CD8-positive, alpha-beta memory T cell (primary cell): ENCODE measurements around the gene PVR. TPM values are rescaled to one million over a fixed set of nuclear protein-coding genes. Genes with fewer than 3 reads are reported as not detected.
"Not testable (repeated sequence)": the region's sequence is repeated elsewhere in the genome, so short reads cannot be mapped to it uniquely, and the experiment has no call there.

ENCODE experiments used
- CTCF ChIA-PET: fragments of 350-600 bp; sonication (Branson Sonifier 250); formaldehyde crosslinking; loops from one replicate; lab custom pipeline; 2021; ENCODE audit warnings: antibody characterized with exemption; lab: Charles Lee
- POLR2A ChIA-PET: fragments of 350-600 bp; sonication (Branson Sonifier 250); formaldehyde crosslinking; loops from one replicate; lab custom pipeline; 2021; ENCODE audit warnings: antibody characterized with exemption; lab: Charles Lee
- DNase-seq, 5 donors: peaks; one replicate each; pipeline versions ENCODE4 v3.0.0 to v3.0.0-alpha.2; 2020 to 2022; ENCODE audit warnings: mixed read lengths in 1 of 5
- H3K27ac ChIP-seq: one replicate; pipeline ENCODE4 v1.7.0; 2013; ENCODE audit warnings: low read depth, mild to moderate bottlenecking, low read length, moderate library complexity
- H3K27me3 ChIP-seq: 2 replicates; pipeline ENCODE4 v1.7.0; 2013; ENCODE audit warnings: low read length, mild to moderate bottlenecking; ENCODE audit not compliant: insufficient read depth, poor library complexity, severe bottlenecking
- H3K36me3 ChIP-seq: 2 replicates; pipeline ENCODE4 v1.7.0; 2013; ENCODE audit warnings: mild to moderate bottlenecking, low read length, moderate library complexity; ENCODE audit not compliant: insufficient read depth
- H3K4me1 ChIP-seq: 2 replicates; pipeline ENCODE4 v1.7.0; 2013; ENCODE audit warnings: mild to moderate bottlenecking, low read length, moderate library complexity; ENCODE audit not compliant: insufficient read depth
- H3K4me3 ChIP-seq: 2 replicates; pipeline ENCODE4 v1.7.0; 2013; ENCODE audit warnings: mild to moderate bottlenecking, low read length
- H3K9me3 ChIP-seq: 2 replicates; pipeline ENCODE4 v1.7.0; 2013; ENCODE audit warnings: mild to moderate bottlenecking, low read length
- H3K27ac Mint-ChIP-seq, 8 donors: one replicate each; pipeline ENCODE4 v1.8.0; 2020 to 2021; ENCODE audit warnings: mixed read lengths in 8 of 8, mild to moderate bottlenecking in 6 of 8, inconsistent platforms in 3 of 8, moderate library complexity in 3 of 8
- H3K27me3 Mint-ChIP-seq, 2 donors: one replicate each; pipeline ENCODE4 v1.8.0; 2020 to 2021; ENCODE audit warnings: mixed read lengths in 2 of 2, mild to moderate bottlenecking in 1 of 2, moderate library complexity in 1 of 2
- H3K36me3 Mint-ChIP-seq, 3 donors: one replicate each; pipeline ENCODE4 v1.8.0; 2020 to 2021; ENCODE audit warnings: mixed read lengths in 3 of 3, inconsistent platforms in 1 of 3, mild to moderate bottlenecking in 1 of 3
- H3K4me1 Mint-ChIP-seq, 3 donors: one replicate each; pipeline ENCODE4 v1.8.0; 2020 to 2021; ENCODE audit warnings: mixed read lengths in 3 of 3, inconsistent platforms in 1 of 3, mild to moderate bottlenecking in 1 of 3
- H3K4me3 Mint-ChIP-seq, 7 donors: one replicate each; pipeline ENCODE4 v1.8.0; 2020 to 2021; ENCODE audit warnings: mixed read lengths in 7 of 7, mild to moderate bottlenecking in 6 of 7, moderate library complexity in 4 of 7, inconsistent platforms in 2 of 7
- H3K9me3 Mint-ChIP-seq, 5 donors: one replicate each; pipeline ENCODE4 v1.8.0; 2020 to 2022; ENCODE audit warnings: mixed read lengths in 5 of 5, mild to moderate bottlenecking in 3 of 5, moderate library complexity in 2 of 5, inconsistent platforms in 1 of 5
- polyA plus RNA-seq: library from polyadenylated mRNA; unstranded; fragments of 300-500 nt; fragmentation: Illumina TruSeq; gene quantifications from one replicate; pipeline ENCODE4 v1.2.3, GENCODE V29; 2021
- total RNA-seq, 2 experiments: library from RNA; stranded (reverse); gene quantifications; one replicate each; pipeline ENCODE4 v1.2.3, GENCODE V29; 2021

The PVR gene
- total and polyA plus RNA-seq, 3 experiments from 2014 or later, result 0.56 to 5.3 (median 5.2) TPM

DNA sequence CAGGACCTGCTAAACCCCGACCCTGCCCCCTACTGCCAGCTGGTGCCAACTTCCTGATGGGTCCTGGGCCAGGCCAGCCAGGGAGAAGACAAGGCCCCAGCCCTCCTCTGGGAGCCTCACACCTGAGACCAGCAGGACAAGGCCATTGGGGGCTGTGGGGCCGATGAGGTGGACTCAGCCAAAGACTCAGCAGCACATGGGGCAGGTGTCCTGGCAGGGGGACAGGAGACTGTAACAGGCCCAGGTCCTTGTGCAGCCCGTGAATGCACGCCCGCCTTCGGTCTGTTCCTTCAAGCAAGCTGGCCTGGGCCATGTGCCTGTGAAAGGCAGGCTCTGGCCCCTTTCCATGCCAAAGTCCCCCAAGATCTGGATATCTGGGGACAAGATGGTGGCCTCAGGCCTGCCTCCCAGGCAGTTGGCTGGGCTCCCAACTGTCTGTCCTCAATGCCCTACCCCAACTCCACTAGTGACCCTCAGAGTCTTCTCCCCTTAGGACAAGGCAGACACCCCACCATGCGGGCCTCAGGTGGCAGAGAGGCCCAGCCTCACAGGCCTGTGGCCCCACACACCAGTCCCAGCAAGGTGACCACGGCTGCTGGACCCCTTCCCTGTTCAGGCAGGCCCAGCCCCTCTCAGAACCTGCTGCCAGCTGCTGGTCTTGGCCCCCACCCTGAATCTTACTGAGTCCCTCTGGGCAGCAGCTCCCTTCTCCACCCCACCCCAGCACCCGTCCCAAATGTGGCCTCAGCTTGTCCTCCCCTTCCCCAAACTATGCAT lies 39.9 kb downstream of the PVR start:
- peaks cover 3 to 5% (median 5%) of the 10 kb centered on the region in 3 donors for H3K4me1 Mint-ChIP-seq
- Histone ChIP-seq H3K27me3 (no peaks in the 10 kb centered on the region), H3K36me3 (no peaks in the 10 kb centered on the region), H3K27ac (no peak overlapping the region), H3K4me1 (no peaks in the 10 kb centered on the region), H3K4me3 (no peak overlapping the region), H3K9me3 (no peaks in the 10 kb centered on the region)
- no peak for DNase-seq
- H3K4me3 Mint-ChIP-seq, result no peak overlapping the region
- CTCF ChIA-PET, result no interaction called here
- no peak overlapping the region for H3K27ac Mint-ChIP-seq
- peaks cover 0 to 2% (median 0%) of the 10 kb centered on the region in 5 donors for H3K9me3 Mint-ChIP-seq
- POLR2A ChIA-PET, result no interaction called here
- H3K27me3 Mint-ChIP-seq, result peaks cover 5 to 36% of the 10 kb centered on the region in 2 donors
- no peaks in the 10 kb centered on the region for H3K36me3 Mint-ChIP-seq

DNA sequence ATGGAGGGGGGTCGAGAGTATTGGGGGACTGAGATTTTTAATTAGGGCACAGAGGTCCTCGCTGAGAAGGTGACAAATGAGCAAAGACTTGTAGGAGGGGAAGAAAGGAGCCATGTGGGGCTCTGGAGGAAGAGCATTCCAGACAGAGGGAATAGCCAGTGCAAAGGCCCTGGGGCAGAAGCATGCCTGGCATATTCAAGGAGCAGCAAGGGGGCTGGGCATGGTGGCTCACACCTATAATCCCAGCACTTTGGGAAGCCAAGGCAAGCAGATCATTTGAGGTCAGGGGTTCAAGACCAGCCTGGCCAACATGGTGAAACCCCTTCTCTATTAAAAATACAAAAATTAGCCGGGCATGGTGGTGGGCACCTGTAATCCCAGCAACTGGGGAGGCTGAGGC lies 40.7 kb downstream of the PVR start:
- DNase-seq, H3K36me3 Mint-ChIP-seq, H3K9me3 ChIP-seq, H3K4me3 ChIP-seq, H3K36me3 ChIP-seq, POLR2A ChIA-PET, H3K4me1 ChIP-seq, H3K4me3 Mint-ChIP-seq, H3K27ac Mint-ChIP-seq, H3K27ac ChIP-seq, H3K9me3 Mint-ChIP-seq, H3K4me1 Mint-ChIP-seq, H3K27me3 ChIP-seq, CTCF ChIA-PET: not testable (repeated sequence)
- peaks cover 5 to 36% of the 10 kb centered on the region in 2 donors for H3K27me3 Mint-ChIP-seq

DNA sequence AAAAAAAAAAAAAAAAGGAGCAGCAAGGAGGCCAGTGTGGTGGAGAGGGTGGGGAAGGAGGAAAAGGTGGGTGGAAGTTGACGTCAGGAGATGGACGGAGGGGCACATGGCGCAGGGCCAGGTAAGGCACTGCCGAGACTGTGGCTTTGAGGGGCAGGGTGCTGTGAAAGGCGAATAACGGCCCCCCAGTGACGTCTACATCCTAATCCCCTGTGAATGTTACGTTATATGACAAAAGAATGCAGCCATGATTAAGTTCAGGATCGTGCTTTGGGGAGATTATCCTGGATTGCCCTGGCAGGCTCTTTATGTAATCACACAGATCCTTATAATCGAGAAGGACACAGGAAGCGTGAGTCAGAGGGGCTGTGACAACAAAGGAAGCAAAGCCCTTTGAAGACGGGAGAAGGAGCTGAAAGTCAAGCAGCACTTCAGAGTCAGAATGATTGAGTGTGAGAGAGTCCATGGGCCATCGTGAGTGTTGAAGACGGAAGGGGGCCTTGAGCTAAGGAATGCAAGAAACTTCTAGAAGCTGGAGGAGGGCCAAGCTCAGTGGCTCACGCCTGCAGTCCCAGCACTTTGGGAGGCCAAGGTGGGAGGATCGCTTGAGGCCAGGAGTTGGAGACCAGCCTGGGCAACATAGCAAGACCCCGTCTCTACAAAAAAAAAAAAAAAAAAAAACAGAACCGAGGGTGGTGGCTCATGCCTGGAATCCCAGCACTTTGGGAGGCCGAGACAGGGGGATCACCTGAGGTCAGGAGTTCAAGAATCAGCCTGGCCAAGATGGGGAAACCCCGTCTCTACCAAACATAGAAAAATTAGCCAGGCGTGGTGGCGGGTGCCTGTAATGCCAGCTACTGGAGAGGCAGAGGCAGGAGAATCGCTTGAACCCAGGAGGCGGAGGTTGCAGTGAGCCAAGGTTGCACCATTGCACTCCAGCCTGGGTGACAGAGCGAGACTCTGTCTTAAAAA lies 41.5 kb downstream of the PVR start:
- CTCF ChIA-PET, result no interaction called here
- no peak for DNase-seq
- H3K27me3 Mint-ChIP-seq, result peaks cover 5 to 32% of the 10 kb centered on the region in 2 donors
- Histone ChIP-seq H3K9me3 (no peaks in the 10 kb centered on the region), H3K27ac (no peak overlapping the region), H3K4me1 (peaks cover 5% of the 10 kb centered on the region), H3K27me3 (no peaks in the 10 kb centered on the region), H3K4me3 (no peak overlapping the region), H3K36me3 (no peaks in the 10 kb centered on the region)
- POLR2A ChIA-PET, result no interaction called here
- H3K27ac Mint-ChIP-seq, result peak overlapping the region in 3 of 8 donors; percentile 6 to 69 (median 35)
- peaks cover 5 to 11% (median 9%) of the 10 kb centered on the region in 3 donors for H3K4me1 Mint-ChIP-seq
- H3K9me3 Mint-ChIP-seq, result peaks cover 0 to 2% (median 0%) of the 10 kb centered on the region in 5 donors
- no peaks in the 10 kb centered on the region for H3K36me3 Mint-ChIP-seq
- no peak overlapping the region for H3K4me3 Mint-ChIP-seq

DNA sequence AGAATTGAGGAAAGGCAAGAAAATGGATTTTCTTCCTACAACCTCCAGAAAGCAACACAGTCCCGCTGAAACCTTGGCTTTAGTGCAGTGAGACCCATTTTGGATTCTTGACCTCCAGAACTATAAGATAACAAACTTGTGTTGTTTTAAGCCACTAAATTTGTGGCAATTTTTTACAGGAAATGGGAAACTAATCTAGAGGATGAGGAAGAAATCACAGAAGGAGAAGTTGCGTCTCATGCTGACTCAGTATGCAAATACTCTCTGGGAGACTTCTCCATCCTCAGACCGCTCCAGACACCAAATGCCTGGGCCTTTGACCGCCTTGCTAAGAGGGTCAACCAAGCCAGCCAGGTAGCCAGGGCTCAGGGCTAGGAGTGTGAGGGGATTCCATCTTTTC lies 42.2 kb downstream of the PVR start:
- no peaks in the 10 kb centered on the region for H3K27me3 ChIP-seq
- H3K4me1 Mint-ChIP-seq, result peaks cover 5 to 11% (median 9%) of the 10 kb centered on the region in 3 donors
- no peak overlapping the region for H3K4me3 ChIP-seq
- H3K4me1 ChIP-seq, result peaks cover 5% of the 10 kb centered on the region
- H3K27ac Mint-ChIP-seq, result no peak overlapping the region
- POLR2A ChIA-PET, result no interaction called here
- CTCF ChIA-PET, result no interaction called here
- H3K27ac ChIP-seq, result no peak overlapping the region
- H3K9me3 ChIP-seq, result no peaks in the 10 kb centered on the region
- no peaks in the 10 kb centered on the region for H3K36me3 ChIP-seq
- no peak overlapping the region for H3K4me3 Mint-ChIP-seq
- no peaks in the 10 kb centered on the region for H3K36me3 Mint-ChIP-seq
- peaks cover 5 to 27% of the 10 kb centered on the region in 2 donors for H3K27me3 Mint-ChIP-seq
- no peak for DNase-seq
- peaks cover 0 to 2% (median 0%) of the 10 kb centered on the region in 5 donors for H3K9me3 Mint-ChIP-seq

DNA sequence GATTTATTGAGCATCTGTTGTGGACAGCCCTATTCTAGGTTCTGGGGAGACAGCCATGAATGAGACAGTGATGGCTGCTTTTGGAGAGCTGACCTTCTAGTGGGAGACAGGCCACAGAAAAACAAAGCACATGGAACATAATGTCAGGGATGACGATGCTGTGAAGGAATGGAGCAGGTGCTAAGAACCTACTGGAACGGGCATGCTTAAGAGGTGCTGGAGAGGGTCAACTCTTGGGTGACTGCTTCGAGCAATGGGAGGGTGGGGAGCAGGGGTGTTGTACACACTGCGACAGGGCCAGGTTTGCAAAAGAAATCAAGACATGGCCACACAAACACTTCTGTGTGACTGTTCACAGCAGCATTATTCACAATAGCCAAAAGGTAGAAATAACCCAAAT lies 43.2 kb downstream of the PVR start:
- peaks cover 8 to 15% (median 10%) of the 10 kb centered on the region in 3 donors for H3K4me1 Mint-ChIP-seq
- Histone ChIP-seq H3K4me1 (peaks cover 10% of the 10 kb centered on the region), H3K27ac (no peak overlapping the region), H3K4me3 (no peak overlapping the region), H3K27me3 (no peaks in the 10 kb centered on the region), H3K9me3 (no peaks in the 10 kb centered on the region), H3K36me3 (no peaks in the 10 kb centered on the region)
- H3K4me3 Mint-ChIP-seq, result no peak overlapping the region
- POLR2A ChIA-PET, result no interaction called here
- H3K27ac Mint-ChIP-seq, result peak overlapping the region in 2 of 8 donors; percentile 2 to 27
- H3K36me3 Mint-ChIP-seq, result no peaks in the 10 kb centered on the region
- DNase-seq, result no peak
- peaks cover 5 to 27% of the 10 kb centered on the region in 2 donors for H3K27me3 Mint-ChIP-seq
- H3K9me3 Mint-ChIP-seq, result peaks cover 0 to 2% (median 0%) of the 10 kb centered on the region in 5 donors
- CTCF ChIA-PET, result no interaction called here

DNA sequence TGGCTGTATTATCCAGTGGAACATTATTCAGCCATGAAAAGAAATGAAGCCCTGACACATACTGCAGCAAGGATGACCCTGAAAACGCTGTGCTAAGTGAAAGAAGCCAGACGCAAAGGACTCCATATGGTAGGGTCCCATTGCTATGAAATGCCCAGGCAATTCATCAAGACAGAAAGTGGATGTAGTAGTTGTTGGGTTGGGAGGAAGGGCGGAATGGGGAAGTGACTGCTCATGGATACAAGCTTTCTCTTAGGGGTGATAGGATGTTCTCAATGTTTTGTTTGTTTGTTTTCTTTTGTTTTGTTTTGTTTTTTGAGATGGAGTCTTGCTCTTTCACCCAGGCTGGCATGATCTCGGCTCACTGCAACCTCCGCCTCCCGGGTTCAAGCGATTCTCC lies 44.2 kb downstream of the PVR start:
- peaks cover 20% of the 10 kb centered on the region for H3K4me1 ChIP-seq
- peaks cover 5 to 25% of the 10 kb centered on the region in 2 donors for H3K27me3 Mint-ChIP-seq
- no peaks in the 10 kb centered on the region for H3K9me3 ChIP-seq
- ChIA-PET CTCF (interaction anchor here (0.5 to 5.5 kb wide), 3 partner anchors 35 to 140 kb away, joined by 3 to 50 read pairs (median 32); no protein-coding TSS in a partner anchor), POLR2A (no interaction called here)
- no peaks in the 10 kb centered on the region for H3K36me3 Mint-ChIP-seq
- H3K4me3 Mint-ChIP-seq, result no peak overlapping the region
- no peak for DNase-seq
- peaks cover 0 to 2% (median 0%) of the 10 kb centered on the region in 5 donors for H3K9me3 Mint-ChIP-seq
- no peak overlapping the region for H3K27ac ChIP-seq
- no peaks in the 10 kb centered on the region for H3K36me3 ChIP-seq
- H3K4me3 ChIP-seq, result no peak overlapping the region
- peak overlapping the region in 1 of 8 donors; percentile 29 for H3K27ac Mint-ChIP-seq
- H3K4me1 Mint-ChIP-seq, result peaks cover 18 to 25% (median 20%) of the 10 kb centered on the region in 3 donors
- no peaks in the 10 kb centered on the region for H3K27me3 ChIP-seq

DNA sequence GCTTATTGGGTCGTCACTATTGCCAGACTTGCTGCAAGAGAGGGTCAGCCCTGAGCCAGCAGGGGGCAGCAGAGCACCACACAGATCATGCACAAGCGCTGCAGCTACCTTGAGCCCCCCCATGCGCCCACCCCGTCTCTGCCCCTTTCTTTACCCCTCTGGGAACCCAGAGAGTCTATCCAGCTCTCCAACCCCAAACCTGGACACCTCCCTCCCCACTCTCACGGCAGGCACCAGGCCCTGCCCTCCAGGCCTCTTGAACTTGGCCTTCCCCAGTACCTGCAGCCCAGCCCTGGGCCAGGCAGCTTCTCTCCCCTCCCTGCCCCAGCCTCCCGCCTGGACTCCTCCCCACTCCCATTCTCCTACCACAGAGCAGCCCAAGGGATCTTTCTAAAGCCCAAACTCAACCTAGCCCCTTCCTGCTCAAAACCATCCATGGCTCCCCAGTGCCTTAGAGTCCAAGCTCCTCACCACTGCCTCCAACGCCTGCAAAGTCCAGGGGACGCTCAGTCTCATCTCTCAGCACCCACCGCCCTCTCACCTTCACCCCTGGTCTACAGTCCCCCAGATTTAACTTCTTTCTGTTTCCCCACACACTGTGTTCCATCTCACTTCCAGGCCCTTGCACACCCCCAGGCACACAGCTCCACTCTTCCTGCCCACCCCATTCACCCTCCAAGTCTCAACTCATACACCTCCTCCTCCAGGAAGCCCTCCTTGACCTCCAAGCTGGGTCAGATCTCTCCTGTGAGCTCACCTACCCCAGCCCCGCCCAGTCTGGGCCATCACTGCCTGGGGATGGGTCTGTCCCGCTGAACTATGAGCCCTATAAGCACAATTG lies 45.8 kb downstream of the PVR start:
- ChIA-PET CTCF (interaction anchor here (1.0 to 5.5 kb wide), 7 partner anchors 13 to 82 kb away, joined by 3 to 50 read pairs (median 5); no protein-coding TSS in a partner anchor), POLR2A (interaction anchor here (0.9 kb wide), 1 partner anchor 81 kb away, joined by 4 read pairs; no protein-coding TSS in a partner anchor)
- Mint-ChIP-seq H3K4me1 (peaks cover 19 to 29% (median 23%) of the 10 kb centered on the region in 3 donors), H3K4me3 (no peak overlapping the region), H3K27ac (peak overlapping the region in 4 of 8 donors; percentile 21 to 70 (median 52)), H3K36me3 (no peaks in the 10 kb centered on the region), H3K9me3 (peaks cover 0 to 2% (median 0%) of the 10 kb centered on the region in 5 donors), H3K27me3 (peaks cover 1 to 17% of the 10 kb centered on the region in 2 donors)
- H3K4me1 ChIP-seq, result peaks cover 22% of the 10 kb centered on the region
- no peaks in the 10 kb centered on the region for H3K27me3 ChIP-seq
- peak; percentile 47 to 81 (median 68) for DNase-seq
- no peak overlapping the region for H3K27ac ChIP-seq
- H3K36me3 ChIP-seq, result no peaks in the 10 kb centered on the region
- H3K4me3 ChIP-seq, result no peak overlapping the region
- no peaks in the 10 kb centered on the region for H3K9me3 ChIP-seq
